ENCODE results near the gene GNB5.

DNA sequence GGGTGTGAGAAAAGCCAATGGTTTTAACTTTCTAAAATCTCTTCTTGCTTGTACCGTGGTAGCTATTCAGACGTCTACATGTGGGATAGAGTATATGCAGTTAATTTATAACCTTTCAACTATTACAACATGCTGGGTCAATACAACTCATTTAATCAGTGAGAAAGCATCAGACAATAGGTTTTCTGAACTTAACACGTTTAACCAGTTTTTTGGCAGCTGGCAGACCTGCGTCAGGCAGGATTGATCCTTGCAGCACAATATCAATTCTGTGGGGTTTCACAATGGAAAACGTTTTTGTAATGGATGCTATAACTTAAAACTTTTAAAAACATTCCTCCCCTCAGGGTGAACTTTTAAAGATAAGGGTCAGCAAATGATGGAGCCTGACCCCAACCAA, 6.5 kb downstream of the GNB5 start:
- TF ChIP-seq, protein P1, sequence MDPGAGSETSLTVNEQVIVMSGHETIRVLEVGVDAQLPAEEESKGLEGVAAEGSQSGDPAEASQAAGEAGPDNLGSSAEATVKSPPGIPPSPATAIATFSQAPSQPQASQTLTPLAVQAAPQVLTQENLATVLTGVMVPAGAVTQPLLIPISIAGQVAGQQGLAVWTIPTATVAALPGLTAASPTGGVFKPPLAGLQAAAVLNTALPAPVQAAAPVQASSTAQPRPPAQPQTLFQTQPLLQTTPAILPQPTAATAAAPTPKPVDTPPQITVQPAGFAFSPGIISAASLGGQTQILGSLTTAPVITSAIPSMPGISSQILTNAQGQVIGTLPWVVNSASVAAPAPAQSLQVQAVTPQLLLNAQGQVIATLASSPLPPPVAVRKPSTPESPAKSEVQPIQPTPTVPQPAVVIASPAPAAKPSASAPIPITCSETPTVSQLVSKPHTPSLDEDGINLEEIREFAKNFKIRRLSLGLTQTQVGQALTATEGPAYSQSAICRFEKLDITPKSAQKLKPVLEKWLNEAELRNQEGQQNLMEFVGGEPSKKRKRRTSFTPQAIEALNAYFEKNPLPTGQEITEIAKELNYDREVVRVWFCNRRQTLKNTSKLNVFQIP (CRISPR knock-in tag; IDR thresholded peaks at IDR 0.05; ENCODE audit: borderline replicate concordance, low read depth) = no peak
- no peak for TF ChIP-seq CREB5 (CRISPR knock-in tag; IDR thresholded peaks at IDR 0.05; ENCODE audit: low read depth)
- no peak for TF ChIP-seq TOX (CRISPR knock-in tag; IDR thresholded peaks at IDR 0.05; ENCODE audit: borderline replicate concordance)
- TF ChIP-seq ZFP3 (CRISPR knock-in tag; IDR thresholded peaks at IDR 0.05) = no peak
- no peak for TF ChIP-seq ZC3H10 (CRISPR knock-in tag; IDR thresholded peaks at IDR 0.05)
- TF ChIP-seq OSR1 (CRISPR knock-in tag; IDR thresholded peaks at IDR 0.05) = no peak
- no peak for TF ChIP-seq PATZ1 (CRISPR knock-in tag; IDR thresholded peaks at IDR 0.05; ENCODE audit: borderline replicate concordance)
- TF ChIP-seq ARNTL (CRISPR knock-in tag; IDR thresholded peaks at IDR 0.05; ENCODE audit: borderline replicate concordance, low read depth) = no peak
- TF ChIP-seq, protein P2, sequence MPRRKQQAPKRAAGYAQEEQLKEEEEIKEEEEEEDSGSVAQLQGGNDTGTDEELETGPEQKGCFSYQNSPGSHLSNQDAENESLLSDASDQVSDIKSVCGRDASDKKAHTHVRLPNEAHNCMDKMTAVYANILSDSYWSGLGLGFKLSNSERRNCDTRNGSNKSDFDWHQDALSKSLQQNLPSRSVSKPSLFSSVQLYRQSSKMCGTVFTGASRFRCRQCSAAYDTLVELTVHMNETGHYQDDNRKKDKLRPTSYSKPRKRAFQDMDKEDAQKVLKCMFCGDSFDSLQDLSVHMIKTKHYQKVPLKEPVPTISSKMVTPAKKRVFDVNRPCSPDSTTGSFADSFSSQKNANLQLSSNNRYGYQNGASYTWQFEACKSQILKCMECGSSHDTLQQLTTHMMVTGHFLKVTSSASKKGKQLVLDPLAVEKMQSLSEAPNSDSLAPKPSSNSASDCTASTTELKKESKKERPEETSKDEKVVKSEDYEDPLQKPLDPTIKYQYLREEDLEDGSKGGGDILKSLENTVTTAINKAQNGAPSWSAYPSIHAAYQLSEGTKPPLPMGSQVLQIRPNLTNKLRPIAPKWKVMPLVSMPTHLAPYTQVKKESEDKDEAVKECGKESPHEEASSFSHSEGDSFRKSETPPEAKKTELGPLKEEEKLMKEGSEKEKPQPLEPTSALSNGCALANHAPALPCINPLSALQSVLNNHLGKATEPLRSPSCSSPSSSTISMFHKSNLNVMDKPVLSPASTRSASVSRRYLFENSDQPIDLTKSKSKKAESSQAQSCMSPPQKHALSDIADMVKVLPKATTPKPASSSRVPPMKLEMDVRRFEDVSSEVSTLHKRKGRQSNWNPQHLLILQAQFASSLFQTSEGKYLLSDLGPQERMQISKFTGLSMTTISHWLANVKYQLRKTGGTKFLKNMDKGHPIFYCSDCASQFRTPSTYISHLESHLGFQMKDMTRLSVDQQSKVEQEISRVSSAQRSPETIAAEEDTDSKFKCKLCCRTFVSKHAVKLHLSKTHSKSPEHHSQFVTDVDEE (CRISPR knock-in tag; IDR thresholded peaks at IDR 0.05) = no peak

Data from SK-N-SH treated with all-trans-retinoic acid at 6 μM for 48 hours (cell line).